Measurements from ENCODE around the gene BRSK1. TPM values are rescaled to one million over a fixed set of nuclear protein-coding genes. Genes with fewer than 3 reads are reported as not detected.

Gene BRSK1
- total and polyA plus RNA-seq, 2 of the 13 experiments (the other 11 are each of a cell fraction or from before 2014, with no cell fraction given) = 0.18 to 1.2 TPM

- TF ChIP-seq GPBP1L1 (CRISPR knock-in tag; IDR thresholded peaks at IDR 0.05) = no peak
- no peak for TF ChIP-seq ZBTB21 (CRISPR knock-in tag; IDR thresholded peaks at IDR 0.05)
- TF ChIP-seq THYN1 (CRISPR knock-in tag; IDR thresholded peaks at IDR 0.05; ENCODE audit: borderline replicate concordance, low read depth) = no peak
- no peak for TF ChIP-seq ZNF12 (CRISPR knock-in tag; IDR thresholded peaks at IDR 0.05)
- TF ChIP-seq SP4 (CRISPR knock-in tag; IDR thresholded peaks at IDR 0.05) = peak; percentile 85
- no peak for TF ChIP-seq MED1 (CRISPR knock-in tag; IDR thresholded peaks at IDR 0.05)
- TF ChIP-seq MXD1 (CRISPR knock-in tag; IDR thresholded peaks at IDR 0.05) = no peak
- TF ChIP-seq RXRB (CRISPR knock-in tag; IDR thresholded peaks at IDR 0.05; ENCODE audit: borderline replicate concordance) = no peak
- TF ChIP-seq FOXM1 (CRISPR knock-in tag; IDR thresholded peaks at IDR 0.05) = no peak
- TF ChIP-seq ZSCAN9 (CRISPR knock-in tag; IDR thresholded peaks at IDR 0.05; ENCODE audit: borderline replicate concordance) = no peak
- TF ChIP-seq ZMYM3 (CRISPR knock-in tag; IDR thresholded peaks at IDR 0.05) = no peak
- peak; percentile 37; the same call in 1 of the 2 replicates for TF ChIP-seq ZGPAT (CRISPR knock-in tag; IDR thresholded peaks at IDR 0.05)
- TF ChIP-seq ZNF704 (CRISPR knock-in tag; IDR thresholded peaks at IDR 0.05; ENCODE audit: borderline replicate concordance) = no peak
- no peak for TF ChIP-seq ZNF776 (CRISPR knock-in tag; IDR thresholded peaks at IDR 0.05)
- TF ChIP-seq GMEB1 (CRISPR knock-in tag; IDR thresholded peaks at IDR 0.05; ENCODE audit: borderline replicate concordance) = no peak
- no peak for TF ChIP-seq CBX5 (CRISPR knock-in tag; IDR thresholded peaks at IDR 0.05; ENCODE audit: borderline replicate concordance)
- no peak for TF ChIP-seq ATRX (CRISPR knock-in tag; IDR thresholded peaks at IDR 0.05; ENCODE audit: borderline replicate concordance)
- no peak for TF ChIP-seq KDM1A (CRISPR knock-in tag; IDR thresholded peaks at IDR 0.05)
- no peak for TF ChIP-seq PAX8 (CRISPR knock-in tag; IDR thresholded peaks at IDR 0.05; ENCODE audit: borderline replicate concordance)
These were observed 70.3 kb downstream of the BRSK1 start (continued) for GRCh38 chr19:55353803-55354697.
